CD4-positive, alpha-beta T cell treated with Interleukin-10 for 1 hour (primary cell): ENCODE results near the gene RGL3.
A peak's percentile ranks its signal among the peaks of the same experiment; 100 is the strongest.
"Not testable (repeated sequence)": the region's sequence is repeated elsewhere in the genome, so short reads cannot be mapped to it uniquely, and the experiment has no call there.

ENCODE experiments used
- DNase-seq: peaks from one replicate; pipeline ENCODE4 v3.0.0-alpha.2; 2020

RGL3 gene

DNA sequence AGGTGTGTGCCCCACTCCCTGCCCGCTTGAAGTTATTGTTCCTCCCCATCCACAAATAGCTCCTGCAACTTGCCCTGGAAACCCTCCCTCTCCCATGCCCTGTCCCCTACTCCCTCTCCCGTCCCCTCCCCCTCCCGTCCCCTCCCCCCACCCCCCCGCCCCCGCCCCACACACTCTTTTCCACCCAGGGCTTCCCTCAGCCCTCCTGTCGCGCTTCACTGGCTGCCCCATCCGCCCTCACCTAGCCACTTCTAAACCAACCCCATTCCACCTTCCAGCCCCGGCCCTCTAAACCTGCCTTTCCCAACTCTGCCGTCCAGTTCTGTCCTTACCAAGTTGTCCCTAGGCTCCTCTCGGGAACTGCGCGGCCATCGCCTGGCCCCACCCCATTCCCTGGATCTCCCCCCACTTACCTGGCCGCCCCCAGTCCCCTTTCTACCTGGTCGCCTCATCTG lies 993 bp downstream of the RGL3 start:
- DNase-seq, result no peak

DNA sequence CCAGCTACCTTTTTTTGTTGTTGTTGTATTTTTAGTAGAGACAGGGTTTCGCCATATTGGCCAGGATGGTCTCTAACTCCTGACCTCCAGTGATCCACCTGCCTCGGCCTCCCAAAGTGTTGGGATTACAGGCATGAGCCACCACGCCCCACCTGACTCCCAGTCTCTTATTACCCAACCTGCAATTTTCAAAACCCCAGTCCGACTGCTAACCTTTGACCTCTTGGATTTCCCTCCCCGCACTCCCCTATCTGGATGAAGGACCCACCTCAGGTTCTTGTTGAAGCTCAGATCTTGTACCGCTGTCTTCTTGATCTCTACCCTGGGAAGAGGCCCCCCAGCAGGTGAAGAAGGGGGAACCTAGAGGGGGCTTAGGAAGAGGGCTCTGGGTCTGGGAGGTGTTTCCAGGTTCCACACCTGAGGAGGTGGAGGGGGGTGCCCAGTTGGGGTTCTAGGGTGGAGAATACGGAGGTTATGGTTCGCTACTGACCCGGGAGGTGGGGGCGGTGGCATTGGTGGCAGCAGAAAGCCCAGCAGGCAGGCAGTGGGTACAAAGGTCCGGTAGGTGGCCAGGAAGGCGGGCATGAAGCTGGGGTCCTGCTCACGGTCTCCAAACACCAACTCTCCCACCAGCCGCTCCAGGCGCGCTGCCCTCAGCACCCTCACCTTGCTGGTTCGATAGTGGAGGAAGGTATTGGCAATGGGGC lies 2.6 kb downstream of the RGL3 start:
- no peak for DNase-seq

DNA sequence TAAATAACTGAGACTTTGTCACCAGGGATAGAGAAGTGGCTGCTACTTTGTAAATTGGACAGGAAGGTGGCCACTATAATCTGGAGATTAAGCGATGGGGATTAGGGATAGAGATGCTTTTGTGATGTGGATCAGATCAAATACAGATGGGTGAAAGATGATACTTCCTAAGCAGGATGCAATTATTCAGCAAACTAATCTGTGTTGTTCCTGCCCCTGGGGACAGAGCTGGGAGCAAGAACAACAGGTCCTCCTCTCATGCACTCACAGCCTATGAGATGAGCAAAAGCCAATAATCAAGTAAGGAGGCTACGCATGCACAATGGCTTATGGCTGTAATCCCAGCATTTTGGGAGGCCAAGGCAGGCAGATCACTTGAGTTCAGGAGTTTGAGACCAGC lies 4.6 kb downstream of the RGL3 start:
- DNase-seq, result no peak

DNA sequence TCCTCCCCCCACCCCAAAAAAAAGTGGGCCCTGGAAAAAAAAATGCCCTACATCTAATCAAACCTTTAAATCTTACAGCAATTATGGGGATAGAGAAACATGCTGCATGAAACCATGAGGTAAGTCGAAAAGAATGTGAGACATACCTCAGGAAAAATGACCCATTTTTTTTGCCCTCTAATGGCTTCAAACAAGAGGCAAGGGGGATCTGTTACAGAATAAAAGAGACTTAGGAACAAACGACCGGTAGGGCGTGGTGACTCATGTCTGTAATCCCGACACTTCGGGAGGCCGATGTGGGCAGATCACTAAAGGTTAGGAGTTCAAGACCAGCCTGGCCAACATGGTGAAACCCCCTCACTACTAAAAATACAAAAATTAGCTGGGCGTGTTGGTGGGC lies 8.4 kb downstream of the RGL3 start:
- no peak for DNase-seq

- DNase-seq, result no peak
Observed at GRCh38 chr19:11408591-11408990, 10.5 kb downstream of the RGL3 start.

DNA sequence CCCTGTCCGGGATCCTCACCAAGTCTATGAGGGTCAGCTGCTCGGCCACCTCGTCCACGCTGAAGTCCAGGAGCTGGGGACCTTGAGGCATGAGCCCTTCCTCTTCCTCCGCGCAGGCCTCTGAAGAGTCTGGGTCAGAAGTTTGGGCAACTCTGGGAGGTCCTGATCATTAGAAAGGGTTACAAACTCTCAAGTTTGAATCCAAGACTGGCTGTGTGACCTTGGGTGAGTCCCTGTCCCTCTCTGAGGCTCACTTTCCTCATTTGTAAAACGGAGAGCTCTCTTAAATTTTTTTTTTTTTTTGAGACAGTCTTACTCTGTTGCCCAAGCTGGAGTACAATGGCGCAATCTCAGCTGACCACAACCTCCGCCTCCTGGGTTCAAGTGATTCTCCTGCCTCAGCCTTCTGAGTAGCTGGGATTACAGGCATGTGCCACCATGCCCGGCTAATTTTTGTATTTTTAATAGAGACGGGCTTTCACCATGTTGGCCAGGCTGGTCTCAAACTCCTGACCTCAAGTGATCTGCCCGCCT lies 12.3 kb downstream of the RGL3 start:
- not testable (repeated sequence) for DNase-seq

- DNase-seq, result peak; percentile 27
Observed at GRCh38 chr19:11405846-11406643, 13.1 kb downstream of the RGL3 start.

- DNase-seq, result no peak
Observed at GRCh38 chr19:11404588-11405222, 14.4 kb downstream of the RGL3 start.

DNA sequence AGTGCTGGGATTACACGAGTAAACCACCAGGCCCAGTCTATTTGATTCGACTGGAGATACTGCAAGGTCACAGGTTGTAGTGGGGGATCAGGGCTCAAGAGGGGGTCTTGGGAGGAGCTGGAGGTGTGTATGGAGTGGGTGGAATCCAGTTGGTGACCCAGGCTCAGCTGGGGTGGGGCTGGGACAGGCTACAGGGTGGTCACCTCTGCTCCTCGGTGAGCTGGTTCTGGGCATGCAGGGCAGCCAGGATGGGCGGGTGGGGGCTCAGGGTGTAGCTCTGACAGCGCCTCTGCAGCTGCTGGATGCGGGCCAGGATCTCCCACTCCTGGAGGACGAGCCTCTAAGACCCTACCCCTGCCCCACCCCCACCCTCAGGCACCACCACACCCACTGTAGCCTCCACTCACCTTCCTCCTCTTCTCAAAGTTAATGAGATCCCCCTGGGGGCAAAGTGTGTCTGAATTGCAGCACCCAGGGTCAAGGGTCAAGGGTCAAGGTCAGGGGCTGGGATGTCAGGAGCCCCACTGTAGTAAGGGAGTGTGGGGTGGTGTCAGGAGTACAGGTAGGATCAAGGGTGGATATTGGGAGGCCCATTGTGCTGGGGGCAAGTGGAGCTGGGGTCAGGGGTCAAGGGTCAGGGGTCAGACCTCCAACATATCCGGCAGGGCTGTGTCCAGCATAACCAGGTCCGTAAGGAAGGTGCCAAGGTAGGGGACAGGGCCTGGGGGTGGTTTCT lies 17.1 kb downstream of the RGL3 start:
- DNase-seq, result no peak

- DNase-seq, result no peak
Observed at GRCh38 chr19:11400798-11401197, 18.3 kb downstream of the RGL3 start.

DNA sequence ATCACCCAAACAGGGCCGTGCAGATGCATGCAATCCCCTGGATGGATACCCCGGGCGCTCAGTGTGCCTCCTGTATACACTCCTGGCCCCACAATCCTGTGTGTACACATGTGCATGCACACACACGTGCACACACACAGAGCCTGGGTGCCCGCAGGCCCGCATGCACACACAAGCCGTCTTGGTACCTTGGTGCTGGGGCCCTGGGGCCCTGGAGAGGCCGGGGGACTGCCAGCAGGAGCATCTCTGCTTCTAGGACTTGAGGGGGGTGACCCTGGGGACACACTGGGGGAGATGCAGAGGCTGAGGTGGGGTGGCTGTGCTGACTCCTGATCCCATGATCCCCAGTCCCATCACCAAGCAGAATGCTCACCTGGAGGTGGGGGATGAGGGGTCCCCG lies 19.4 kb downstream of the RGL3 start:
- DNase-seq, result no peak

GRCh38 chr19:11397089-11397610 lies 22.0 kb downstream of the RGL3 start:
- no peak for DNase-seq

- no peak for DNase-seq
Observed at GRCh38 chr19:11390933-11391680, 28.0 kb downstream of the RGL3 start.

DNA sequence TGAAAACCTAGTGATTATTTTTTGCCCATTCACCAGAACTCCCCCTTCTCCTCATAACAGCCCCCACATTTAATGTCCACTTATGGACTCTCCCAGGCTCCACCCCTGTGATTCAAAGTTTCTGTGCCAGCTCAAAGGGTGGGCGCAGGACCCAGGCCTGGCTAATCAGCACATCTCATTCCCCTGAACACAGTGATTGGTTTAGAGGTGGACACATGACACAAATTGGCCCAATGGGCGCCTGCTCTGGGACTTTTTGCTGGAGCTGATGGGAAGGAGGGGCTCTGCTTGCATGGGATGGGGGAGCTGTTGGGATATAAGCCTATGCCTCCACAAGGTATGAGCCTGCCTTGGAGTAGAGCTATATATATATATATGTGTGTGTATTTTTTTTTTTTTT lies 28.8 kb downstream of the RGL3 start:
- no peak for DNase-seq

DNA sequence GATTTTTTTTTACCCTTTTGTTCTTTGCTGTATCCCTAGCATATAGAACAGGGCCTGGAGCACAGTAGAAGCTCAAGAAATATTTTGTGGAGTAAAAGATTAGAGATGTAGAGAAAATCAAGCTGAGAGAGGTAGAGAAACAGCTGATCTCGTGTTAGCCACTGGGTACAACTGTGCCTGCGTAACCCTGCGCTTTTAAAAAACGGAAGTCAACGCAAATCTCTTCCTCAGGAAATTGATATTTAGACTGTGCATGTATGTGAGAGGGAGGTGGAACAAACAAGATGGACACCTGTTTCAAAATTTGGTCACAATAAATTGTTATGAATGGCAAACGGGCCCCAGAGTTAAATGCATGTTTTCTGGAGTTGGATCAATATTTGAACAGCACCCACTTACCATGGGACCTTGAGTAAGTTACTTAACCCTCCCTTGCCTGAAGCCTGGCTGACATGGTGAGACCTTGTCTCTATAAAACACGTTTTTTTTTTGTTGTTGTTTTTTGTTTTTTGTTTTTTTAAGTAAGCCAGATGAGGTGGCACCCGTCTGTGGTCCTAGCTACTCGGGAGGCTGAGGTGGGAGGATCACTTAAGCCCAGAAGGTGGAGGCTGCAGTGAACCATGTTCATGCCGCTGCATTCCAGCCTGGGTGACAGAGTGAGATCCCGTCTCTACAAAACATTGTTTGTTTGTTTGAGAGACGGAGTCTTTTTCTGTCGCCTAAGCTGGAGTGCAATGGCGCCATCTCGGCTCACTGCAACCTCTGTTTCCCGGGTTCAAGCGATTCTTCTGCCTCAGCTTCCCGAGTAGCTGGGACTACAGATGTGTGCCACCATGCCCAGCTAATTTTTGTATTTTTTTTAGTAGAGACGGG lies 31.7 kb downstream of the RGL3 start:
- DNase-seq, result no peak

- DNase-seq, result no peak
Observed at GRCh38 chr19:11384778-11385129, 34.4 kb downstream of the RGL3 start.

- no peak for DNase-seq
Observed at GRCh38 chr19:11383706-11384048, 35.4 kb downstream of the RGL3 start.

DNA sequence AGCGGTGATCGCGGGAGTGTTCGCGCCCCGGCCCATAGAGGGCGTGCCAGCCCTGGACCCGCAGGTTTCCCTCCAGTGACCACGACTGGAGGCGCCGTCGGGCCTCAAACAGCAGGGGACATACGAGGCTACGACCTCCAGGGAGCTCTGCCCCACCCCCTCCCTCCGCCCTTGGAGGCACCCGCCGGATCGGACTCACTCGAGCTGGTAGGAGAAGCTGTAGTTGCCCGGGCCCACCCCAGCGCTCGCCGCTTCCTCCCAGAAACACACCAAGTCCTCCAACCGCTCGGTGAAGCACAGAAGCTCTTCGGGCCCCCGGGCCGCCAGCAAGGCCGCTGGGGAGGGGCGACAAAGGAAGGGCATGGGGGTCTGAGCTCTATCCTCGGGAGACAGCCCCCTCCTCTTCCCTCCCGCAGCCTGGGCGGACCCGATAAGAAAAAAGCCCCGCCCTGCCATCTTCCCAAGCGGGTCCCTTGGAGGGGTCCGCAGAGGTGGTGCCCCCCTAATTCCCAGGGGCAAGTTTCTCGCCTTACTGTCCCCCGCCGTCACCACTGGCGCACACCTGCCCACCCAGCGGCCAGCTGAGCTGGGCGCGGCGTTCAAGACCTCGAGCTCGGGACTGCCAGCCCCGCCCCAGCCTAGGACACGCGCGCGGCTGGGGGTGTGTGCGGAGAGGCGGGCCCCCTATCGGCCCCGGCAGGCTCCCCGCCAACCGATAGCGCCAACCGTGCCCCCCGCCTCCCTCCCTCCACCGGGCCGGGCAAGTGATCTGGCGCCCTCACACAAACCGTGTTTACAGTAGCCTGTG lies 36.0 kb downstream of the RGL3 start:
- DNase-seq, result peak; percentile 45

DNA sequence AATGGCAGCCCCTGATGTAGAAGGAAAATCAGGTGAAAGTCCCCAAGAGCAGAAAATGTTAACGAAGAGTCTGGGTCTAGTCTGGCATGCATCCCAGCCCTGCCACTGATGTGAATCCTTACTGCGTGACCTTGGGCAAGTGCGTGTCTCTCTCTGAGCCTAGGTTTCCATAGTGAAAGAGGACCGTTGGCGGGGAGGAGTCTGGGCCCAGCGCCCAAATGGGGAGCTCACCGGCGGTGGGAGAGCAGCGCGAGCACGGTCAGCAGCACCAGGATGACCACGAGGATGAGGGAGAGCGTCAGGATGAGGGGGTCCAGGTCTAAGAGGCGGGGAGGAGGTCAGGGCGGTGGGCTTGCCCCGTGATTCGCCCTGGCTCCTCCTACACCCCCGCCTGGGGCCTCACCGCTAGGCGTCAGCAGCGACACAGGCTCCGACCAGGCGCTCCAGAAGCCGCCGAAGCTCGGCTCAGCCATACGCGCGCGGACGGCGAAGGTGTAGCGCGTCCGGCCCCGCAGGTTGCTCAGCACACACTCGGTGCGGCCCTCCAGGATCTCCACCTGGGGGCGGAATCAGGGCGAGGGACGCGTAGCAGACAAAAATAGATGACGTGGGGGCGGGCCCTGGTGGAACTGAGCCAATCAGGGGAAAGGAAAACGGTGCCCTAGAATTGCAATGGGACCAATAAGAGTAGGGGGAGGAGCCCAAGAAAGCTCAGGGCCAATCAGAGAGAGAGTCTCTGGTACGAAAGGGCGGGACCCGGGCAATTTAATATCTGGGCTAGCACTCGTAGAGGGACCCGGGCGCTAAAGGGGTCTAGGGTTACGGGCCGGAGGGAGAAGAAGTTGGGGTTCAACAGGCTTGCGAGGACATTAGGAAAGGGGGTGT lies 38.2 kb downstream of the RGL3 start:
- peak; percentile 99 for DNase-seq
